ENCODE measurements around the gene UBALD1.

- TF ChIP-seq RAD21 (conservative IDR thresholded peaks at IDR 0.05 in 1 of 2, IDR thresholded peaks at IDR 0.05 in 1 of 2), result peak; percentile 51 to 59; a peak in 4 of 5 replicates
- TF ChIP-seq POLR2A (IDR thresholded peaks at IDR 0.05; ENCODE audit: low read length), result no peak
- TF ChIP-seq CTCF (IDR thresholded peaks at IDR 0.05), result peak; percentile 96
- no peak for TF ChIP-seq USF2 (IDR thresholded peaks at IDR 0.05)
- TF ChIP-seq RFX5 (IDR thresholded peaks at IDR 0.05), result no peak
- TF ChIP-seq RNF2 (IDR thresholded peaks at IDR 0.05; ENCODE audit: borderline replicate concordance, low read depth), result no peak
- TF ChIP-seq KDM5A (IDR thresholded peaks at IDR 0.05), result no peak
Measured at GRCh38 chr16:4624015-4624826, 9.5 kb upstream of the UBALD1 start, which contains the start of gene MGRN1.
